ENCODE results near the gene CFAP300.

The CFAP300 gene

GRCh38 chr11:102079625-102080024 lies 32.4 kb downstream of the CFAP300 start:
- Histone ChIP-seq H3K4me1 (ENCODE audit: insufficient read depth, low read length) (no peaks in the 10 kb centered on the region), H3K27me3 (ENCODE audit: insufficient read depth, low read length) (no peaks in the 10 kb centered on the region), H3K4me3 (ENCODE audit: low read length) (no peak overlapping the region)

GRCh38 chr11:102081313-102081712 lies 34.1 kb downstream of the CFAP300 start:
- Histone ChIP-seq H3K36me3 (ENCODE audit: insufficient read depth, low read length) (no peaks in the 10 kb centered on the region), H3K27ac (ENCODE audit: low read depth, low read length) (no peak overlapping the region), H3K9me3 (ENCODE audit: insufficient read depth, low read depth, low read length) (no peaks in the 10 kb centered on the region), H3K4me3 (ENCODE audit: low read length) (no peak overlapping the region), H3K27me3 (ENCODE audit: insufficient read depth, low read length) (no peaks in the 10 kb centered on the region), H3K4me1 (ENCODE audit: insufficient read depth, low read length) (no peaks in the 10 kb centered on the region), H3K9ac (ENCODE audit: low read depth, low read length) (no peak overlapping the region)
- 95% methylated on average over 7 of the region's 7 CpGs for WGBS

More at GRCh38 chr11:102079625-102080024, 32.4 kb downstream of the CFAP300 start:
- Histone ChIP-seq H3K36me3 (ENCODE audit: insufficient read depth, low read length) (no peaks in the 10 kb centered on the region), H3K9ac (ENCODE audit: low read depth, low read length) (no peak overlapping the region), H3K9me3 (ENCODE audit: insufficient read depth, low read depth, low read length) (no peaks in the 10 kb centered on the region), H3K27ac (ENCODE audit: low read depth, low read length) (no peak overlapping the region)

- no peak overlapping the region for H3K9ac ChIP-seq (ENCODE audit: low read depth, low read length)
- whole genome bisulfite sequencing = 93% methylated on average over 7 of the region's 7 CpGs
- no peaks in the 10 kb centered on the region for H3K27me3 ChIP-seq (ENCODE audit: insufficient read depth, low read length)
- H3K27ac ChIP-seq (ENCODE audit: low read depth, low read length) = no peak overlapping the region
- no peaks in the 10 kb centered on the region for H3K36me3 ChIP-seq (ENCODE audit: insufficient read depth, low read length)
- H3K4me3 ChIP-seq (ENCODE audit: low read length) = no peak overlapping the region
- no peaks in the 10 kb centered on the region for H3K4me1 ChIP-seq (ENCODE audit: insufficient read depth, low read length)
- H3K9me3 ChIP-seq (ENCODE audit: insufficient read depth, low read depth, low read length) = no peaks in the 10 kb centered on the region
Observed at GRCh38 chr11:102085864-102086551, 38.8 kb downstream of the CFAP300 start.

GRCh38 chr11:102097186-102097585 lies 49.9 kb downstream of the CFAP300 start:
- H3K27me3 ChIP-seq (ENCODE audit: insufficient read depth, low read length) = no peaks in the 10 kb centered on the region
- H3K36me3 ChIP-seq (ENCODE audit: insufficient read depth, low read length) = no peaks in the 10 kb centered on the region
- H3K4me3 ChIP-seq (ENCODE audit: low read length) = no peak overlapping the region
- no peaks in the 10 kb centered on the region for H3K4me1 ChIP-seq (ENCODE audit: insufficient read depth, low read length)
- no peak overlapping the region for H3K9ac ChIP-seq (ENCODE audit: low read depth, low read length)
- no peaks in the 10 kb centered on the region for H3K9me3 ChIP-seq (ENCODE audit: insufficient read depth, low read depth, low read length)
- H3K27ac ChIP-seq (ENCODE audit: low read depth, low read length) = no peak overlapping the region
- WGBS = no CpG with 5 or more reads among the region's 1 CpG

- WGBS = 99% methylated on average over 2 of the region's 2 CpGs
- no peaks in the 10 kb centered on the region for H3K9me3 ChIP-seq (ENCODE audit: insufficient read depth, low read depth, low read length)
- no peak overlapping the region for H3K4me3 ChIP-seq (ENCODE audit: low read length)
- H3K36me3 ChIP-seq (ENCODE audit: insufficient read depth, low read length) = no peaks in the 10 kb centered on the region
- no peak overlapping the region for H3K27ac ChIP-seq (ENCODE audit: low read depth, low read length)
- no peaks in the 10 kb centered on the region for H3K4me1 ChIP-seq (ENCODE audit: insufficient read depth, low read length)
- H3K9ac ChIP-seq (ENCODE audit: low read depth, low read length) = no peak overlapping the region
- no peaks in the 10 kb centered on the region for H3K27me3 ChIP-seq (ENCODE audit: insufficient read depth, low read length)
Observed at GRCh38 chr11:102099755-102100154, 52.5 kb downstream of the CFAP300 start.

GRCh38 chr11:102108734-102109440 lies 61.6 kb downstream of the CFAP300 start:
- peak overlapping the region; percentile 97; the same call in 1 of the 2 replicates for H3K9ac ChIP-seq (ENCODE audit: low read depth, low read length)

GRCh38 chr11:102109896-102110760 lies 62.9 kb downstream of the CFAP300 start, which contains the start of gene YAP1:
TSS of gene YAP1 (plus strand) at chr11:102110447. CDS start at chr11:102110849, 402 bp downstream.
- Histone ChIP-seq H3K9me3 (ENCODE audit: insufficient read depth, low read depth, low read length) (no peaks in the 10 kb centered on the region), H3K36me3 (ENCODE audit: insufficient read depth, low read length) (peaks cover 11% of the 10 kb centered on the region; the same call in 1 of the 2 replicates), H3K27ac (ENCODE audit: low read depth, low read length) (peak within 1 kb of the TSS; percentile 100), H3K4me3 (ENCODE audit: low read length) (peak within 1 kb of the TSS; percentile 90), H3K4me1 (ENCODE audit: insufficient read depth, low read length) (peaks cover 36% of the 10 kb centered on the region), H3K9ac (ENCODE audit: low read depth, low read length) (peak within 1 kb of the TSS; percentile 97), H3K27me3 (ENCODE audit: insufficient read depth, low read length) (peaks cover 5% of the 10 kb centered on the region; the same call in 1 of the 2 replicates)
- under 1% methylated on average over 104 of the region's 104 CpGs for WGBS

More at GRCh38 chr11:102108734-102109440, 61.6 kb downstream of the CFAP300 start:
- WGBS = 55% methylated on average over 3 of the region's 3 CpGs
- peaks cover 5% of the 10 kb centered on the region; the same call in 1 of the 2 replicates for H3K27me3 ChIP-seq (ENCODE audit: insufficient read depth, low read length)
- H3K9me3 ChIP-seq (ENCODE audit: insufficient read depth, low read depth, low read length) = no peaks in the 10 kb centered on the region
- H3K4me1 ChIP-seq (ENCODE audit: insufficient read depth, low read length) = peaks cover 24% of the 10 kb centered on the region
- H3K4me3 ChIP-seq (ENCODE audit: low read length) = peak overlapping the region; percentile 90
- no peak overlapping the region for H3K27ac ChIP-seq (ENCODE audit: low read depth, low read length)
- H3K36me3 ChIP-seq (ENCODE audit: insufficient read depth, low read length) = no peaks in the 10 kb centered on the region

DNA sequence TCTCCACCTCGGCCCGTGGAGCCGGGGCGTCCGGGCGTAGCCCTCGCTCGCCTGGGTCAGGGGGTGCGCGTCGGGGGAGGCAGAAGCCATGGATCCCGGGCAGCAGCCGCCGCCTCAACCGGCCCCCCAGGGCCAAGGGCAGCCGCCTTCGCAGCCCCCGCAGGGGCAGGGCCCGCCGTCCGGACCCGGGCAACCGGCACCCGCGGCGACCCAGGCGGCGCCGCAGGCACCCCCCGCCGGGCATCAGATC lies 63.4 kb downstream of the CFAP300 start:
- H3K9me3 ChIP-seq (ENCODE audit: insufficient read depth, low read depth, low read length) = no peaks in the 10 kb centered on the region
- H3K4me3 ChIP-seq (ENCODE audit: low read length) = peak overlapping the region; percentile 90
- H3K27ac ChIP-seq (ENCODE audit: low read depth, low read length) = peak overlapping the region; percentile 100
- H3K36me3 ChIP-seq (ENCODE audit: insufficient read depth, low read length) = peaks cover 12% of the 10 kb centered on the region; the same call in 1 of the 2 replicates
- WGBS = 0% methylated on average over 31 of the region's 31 CpGs
- H3K4me1 ChIP-seq (ENCODE audit: insufficient read depth, low read length) = peaks cover 42% of the 10 kb centered on the region
- H3K9ac ChIP-seq (ENCODE audit: low read depth, low read length) = peak overlapping the region; percentile 97
- H3K27me3 ChIP-seq (ENCODE audit: insufficient read depth, low read length) = peaks cover 5% of the 10 kb centered on the region; the same call in 1 of the 2 replicates

- Histone ChIP-seq H3K27ac (ENCODE audit: low read depth, low read length) (peak overlapping the region; percentile 100), H3K9ac (ENCODE audit: low read depth, low read length) (peak overlapping the region; percentile 97), H3K4me3 (ENCODE audit: low read length) (peak overlapping the region; percentile 90), H3K9me3 (ENCODE audit: insufficient read depth, low read depth, low read length) (no peaks in the 10 kb centered on the region), H3K27me3 (ENCODE audit: insufficient read depth, low read length) (peaks cover 5% of the 10 kb centered on the region; the same call in 1 of the 2 replicates), H3K36me3 (ENCODE audit: insufficient read depth, low read length) (peaks cover 15% of the 10 kb centered on the region; the same call in 1 of the 2 replicates), H3K4me1 (ENCODE audit: insufficient read depth, low read length) (peaks cover 47% of the 10 kb centered on the region)
- under 1% methylated on average over 54 of the region's 61 CpGs for WGBS
Observed at GRCh38 chr11:102111011-102111786, 64.0 kb downstream of the CFAP300 start.

GRCh38 chr11:102111787-102112508 lies 64.7 kb downstream of the CFAP300 start:
- Histone ChIP-seq H3K36me3 (ENCODE audit: insufficient read depth, low read length) (peaks cover 18% of the 10 kb centered on the region; the same call in 1 of the 2 replicates), H3K4me1 (ENCODE audit: insufficient read depth, low read length) (peaks cover 54% of the 10 kb centered on the region), H3K4me3 (ENCODE audit: low read length) (peak overlapping the region; percentile 90), H3K9me3 (ENCODE audit: insufficient read depth, low read depth, low read length) (no peaks in the 10 kb centered on the region), H3K27me3 (ENCODE audit: insufficient read depth, low read length) (peaks cover 5% of the 10 kb centered on the region; the same call in 1 of the 2 replicates), H3K9ac (ENCODE audit: low read depth, low read length) (peak overlapping the region; percentile 97), H3K27ac (ENCODE audit: low read depth, low read length) (peak overlapping the region; percentile 100)
- under 1% methylated on average over 17 of the region's 20 CpGs for WGBS

Measured in HUES64 (cell line).